ENCODE measurements around the gene TEX13D. TPM values are rescaled to one million over a fixed set of nuclear protein-coding genes. Genes with fewer than 3 reads are reported as not detected.
"Not testable (repeated sequence)": the region's sequence is repeated elsewhere in the genome, so short reads cannot be mapped to it uniquely, and the experiment has no call there.

Gene TEX13D
- total and polyA plus RNA-seq, 4 donors, result not detected

GRCh38 chrX:124333862-124334261 is 1.4 kb downstream of the TEX13D start:
- no peaks in the 10 kb centered on the region for H3K27me3 ChIP-seq (ENCODE audit: control insufficient read depth in 4 of 4, insufficient read depth in 4 of 4, low read length in 3 of 4)
- no peak overlapping the region for H3K27ac ChIP-seq (ENCODE audit: low read depth in 1 of 2, low read length in 2 of 2)
- H3K4me3 ChIP-seq (ENCODE audit: low read depth in 1 of 3, low read length in 3 of 3), result no peak overlapping the region
- no peaks in the 10 kb centered on the region for H3K36me3 ChIP-seq (ENCODE audit: control insufficient read depth in 4 of 4, insufficient read depth in 3 of 4, low read depth in 1 of 4, low read length in 3 of 4)
- H3K9me3 ChIP-seq (ENCODE audit: control insufficient read depth in 4 of 4, low read length in 3 of 4), result no peaks in the 10 kb centered on the region
- WGBS, result 94% methylated on average over 6 of the region's 6 CpGs
- no peak for TF ChIP-seq RAD21 (IDR thresholded peaks at IDR 0.05)
- no peak for TF ChIP-seq HNF4A (conservative IDR thresholded peaks at IDR 0.05)
- TF ChIP-seq MAX (IDR thresholded peaks at IDR 0.05), result no peak
- no peaks in the 10 kb centered on the region for H3K4me1 ChIP-seq (ENCODE audit: control insufficient read depth in 4 of 4, insufficient read depth in 4 of 4, low read length in 3 of 4)
- DNase-seq (ENCODE audit: low spot score), result no peak
- H3K9ac ChIP-seq (ENCODE audit: low read depth in 1 of 2, low read length in 2 of 2), result no peak overlapping the region

GRCh38 chrX:124334555-124334954 is 2.1 kb downstream of the TEX13D start:
- 95% methylated on average over 2 of the region's 2 CpGs for WGBS
- not testable (repeated sequence) for H3K36me3 ChIP-seq (ENCODE audit: control insufficient read depth in 4 of 4, insufficient read depth in 3 of 4, low read depth in 1 of 4, low read length in 3 of 4); H3K4me3 ChIP-seq (ENCODE audit: low read depth in 1 of 3, low read length in 3 of 3); H3K9me3 ChIP-seq (ENCODE audit: control insufficient read depth in 4 of 4, low read length in 3 of 4); H3K27ac ChIP-seq (ENCODE audit: low read depth in 1 of 2, low read length in 2 of 2); H3K27me3 ChIP-seq (ENCODE audit: control insufficient read depth in 4 of 4, insufficient read depth in 4 of 4, low read length in 3 of 4); H3K9ac ChIP-seq (ENCODE audit: low read depth in 1 of 2, low read length in 2 of 2); DNase-seq (ENCODE audit: low spot score); H3K4me1 ChIP-seq (ENCODE audit: control insufficient read depth in 4 of 4, insufficient read depth in 4 of 4, low read length in 3 of 4)

GRCh38 chrX:124335598-124335997 is 3.1 kb downstream of the TEX13D start:
- 52% methylated on average over 1 of the region's 1 CpG for WGBS
- no peaks in the 10 kb centered on the region for H3K36me3 ChIP-seq (ENCODE audit: control insufficient read depth in 4 of 4, insufficient read depth in 3 of 4, low read depth in 1 of 4, low read length in 3 of 4)
- DNase-seq (ENCODE audit: low spot score), result no peak
- no peak overlapping the region for H3K27ac ChIP-seq (ENCODE audit: low read depth in 1 of 2, low read length in 2 of 2)
- H3K9ac ChIP-seq (ENCODE audit: low read depth in 1 of 2, low read length in 2 of 2), result no peak overlapping the region
- TF ChIP-seq RAD21 (IDR thresholded peaks at IDR 0.05) (no peak), HNF4G (IDR thresholded peaks at IDR 0.05) (no peak), NR2F2 (IDR thresholded peaks at IDR 0.05) (no peak), ZBTB33 (IDR thresholded peaks at IDR 0.05) (no peak), MAX (IDR thresholded peaks at IDR 0.05) (no peak), FOXA1 (IDR thresholded peaks at IDR 0.05) (no peak), REST (IDR thresholded peaks at IDR 0.05) (no peak), YY1 (IDR thresholded peaks at IDR 0.05) (no peak), CTCF (IDR thresholded peaks at IDR 0.05; ENCODE audit: low read depth, low read length, missing input control) (no peak), ATF3 (IDR thresholded peaks at IDR 0.05) (no peak), TAF1 (conservative IDR thresholded peaks at IDR 0.05) (no peak), JUND (IDR thresholded peaks at IDR 0.05) (no peak)
- no peaks in the 10 kb centered on the region for H3K4me1 ChIP-seq (ENCODE audit: control insufficient read depth in 4 of 4, insufficient read depth in 4 of 4, low read length in 3 of 4)
- no peaks in the 10 kb centered on the region for H3K9me3 ChIP-seq (ENCODE audit: control insufficient read depth in 4 of 4, low read length in 3 of 4)
- no peaks in the 10 kb centered on the region for H3K27me3 ChIP-seq (ENCODE audit: control insufficient read depth in 4 of 4, insufficient read depth in 4 of 4, low read length in 3 of 4)
- no peak overlapping the region for H3K4me3 ChIP-seq (ENCODE audit: low read depth in 1 of 3, low read length in 3 of 3)
